H1 (cell line): ENCODE data around the gene CDH12. TPM values are rescaled to one million over a fixed set of nuclear protein-coding genes. Genes with fewer than 3 reads are reported as not detected.

Experiments used
- CTBP2 ChIP-seq: IDR thresholded peaks from 2 replicates; pipeline ENCODE4 v1.7.0; 2011; ENCODE audit warnings: borderline replicate concordance, mild to moderate bottlenecking, moderate library complexity, mixed read lengths, low read length; ENCODE audit not compliant: insufficient read depth, insufficient read length
- CTCF ChIP-seq, 3 experiments: IDR thresholded peaks; 1 replicate in 2 of 3; 2 replicates in 1 of 3; pipeline versions ENCODE4 v1.5.1 to v1.6.1; 2011; ENCODE audit warnings: low read length in 3 of 3, mild to moderate bottlenecking in 3 of 3, inconsistent platforms in 2 of 3, low read depth in 1 of 3, moderate library complexity in 1 of 3; ENCODE audit not compliant: insufficient read depth in 1 of 3; ENCODE audit errors: control extremely low read depth in 1 of 3
- GABPA ChIP-seq: IDR thresholded peaks from 2 replicates; pipeline ENCODE4 v1.6.1; 2011; ENCODE audit warnings: mild to moderate bottlenecking, low read length, moderate library complexity, borderline replicate concordance; ENCODE audit not compliant: insufficient read depth
- PHF8 ChIP-seq: fragments of 200-600 bp; sonication (generic); conservative IDR thresholded peaks from 2 replicates; pipeline ENCODE4 v1.7.1; 2012; ENCODE audit warnings: low read depth, mild to moderate bottlenecking, inconsistent platforms, low read length, moderate library complexity
- SP2 ChIP-seq: IDR thresholded peaks from 2 replicates; pipeline ENCODE4 v1.6.1; 2012; ENCODE audit warnings: mild to moderate bottlenecking, low read length, inconsistent platforms
- polyA plus RNA-seq, 7 experiments: library from polyadenylated mRNA; depleted of rRNA in 3 of 7; stranded (reverse) in 5 of 7; unstranded in 2 of 7; fragments of >200 nt in 5 of 7; fragments of 200-250 nt in 2 of 7; gene quantifications; 1 replicate in 5 of 7; 2 replicates in 1 of 7; 4 replicates in 1 of 7; pipeline versions ENCODE4 v1.2.1 to v1.2.3, GENCODE V29; 2011 to 2013; ENCODE audit warnings: missing spikeins in 2 of 7, mixed read lengths in 2 of 7
- total RNA-seq: library from RNA; stranded (reverse); fragmentation: NEBNext Ultra II Directional; extraction: Animal tissue kit (Norgen Biotek cat#: 25700); gene quantifications from 2 replicates; pipeline ENCODE4 v1.2.1, GENCODE V29; 2021

The CDH12 gene
- total and polyA plus RNA-seq, 2 of the 8 experiments (the other 6 are each of a cell fraction or from before 2014, with no cell fraction given), result 0.03 TPM; not detected in 1

GRCh38 chr5:22560147-22560546 is 293.0 kb downstream of the CDH12 start (continued):
- TF ChIP-seq CTBP2 (no peak), GABPA (no peak), SP2 (no peak), CTCF (IDR thresholded peaks at IDR 0.05; ENCODE audit: control extremely low read depth in 1 of 3, insufficient read depth in 1 of 3, low read depth in 1 of 3, low read length in 3 of 3) (no peak), PHF8 (no peak)
- TF ChIP-seq, all 59 proteins: peak for 0
